Activated CD4-positive, alpha-beta T cell treated with anti-CD3 and anti-CD28 coated beads, Interleukin-2, amount 50 U/mL, for 16 hours (primary cell): ENCODE measurements around the gene MRPS27.

Source experiments
- DNase-seq: peaks from one replicate; pipeline ENCODE4 v3.0.0-alpha.2; 2020

Gene MRPS27

GRCh38 chr5:72319976-72320752 lies at the start of gene MRPS27, which contains the start of gene PTCD2:
TSS of gene MRPS27 (minus strand) at chr5:72320240. CDS start at chr5:72320221, 19 bp downstream.
TSS of gene PTCD2 (plus strand) at chr5:72320373. CDS start at chr5:72320383, 10 bp downstream.
- DNase-seq: peak; percentile 98

GRCh38 chr5:72369711-72370110 lies 49.7 kb upstream of the MRPS27 start:
- DNase-seq: no peak

- no peak for DNase-seq
Measured at GRCh38 chr5:72369301-72369700, 49.3 kb upstream of the MRPS27 start.

GRCh38 chr5:72368271-72368670 lies 48.2 kb upstream of the MRPS27 start:
- no peak for DNase-seq

- peak; percentile 40 for DNase-seq
Measured at GRCh38 chr5:72366324-72366976, 46.4 kb upstream of the MRPS27 start.

- DNase-seq: no peak
Measured at GRCh38 chr5:72364951-72365350, 44.9 kb upstream of the MRPS27 start.

GRCh38 chr5:72364171-72364570 lies 44.1 kb upstream of the MRPS27 start:
- DNase-seq: no peak

- DNase-seq: no peak
Measured at GRCh38 chr5:72363166-72363802, 43.2 kb upstream of the MRPS27 start.

- no peak for DNase-seq
Measured at GRCh38 chr5:72359886-72360285, 39.8 kb upstream of the MRPS27 start.

- no peak for DNase-seq
Measured at GRCh38 chr5:72358925-72359324, 38.9 kb upstream of the MRPS27 start.

GRCh38 chr5:72356361-72356760 lies 36.3 kb upstream of the MRPS27 start:
- DNase-seq: no peak

- DNase-seq: no peak
Measured at GRCh38 chr5:72355706-72356299, 35.8 kb upstream of the MRPS27 start.

GRCh38 chr5:72353046-72353445 lies 33.0 kb upstream of the MRPS27 start:
- no peak for DNase-seq

GRCh38 chr5:72352616-72353015 lies 32.6 kb upstream of the MRPS27 start:
- DNase-seq: no peak

GRCh38 chr5:72351376-72351775 lies 31.3 kb upstream of the MRPS27 start:
- no peak for DNase-seq

- peak; percentile 69 for DNase-seq
Measured at GRCh38 chr5:72347801-72348308, 27.8 kb upstream of the MRPS27 start.

- no peak for DNase-seq
Measured at GRCh38 chr5:72346398-72346797, 26.4 kb upstream of the MRPS27 start.

- no peak for DNase-seq
Measured at GRCh38 chr5:72338689-72339209, 18.7 kb upstream of the MRPS27 start.

GRCh38 chr5:72337159-72337558 lies 17.1 kb upstream of the MRPS27 start:
- DNase-seq: no peak

- DNase-seq: no peak
Measured at GRCh38 chr5:72330712-72331111, 10.7 kb upstream of the MRPS27 start.

- DNase-seq: no peak
Measured at GRCh38 chr5:72328172-72328571, 8.1 kb upstream of the MRPS27 start.

- no peak for DNase-seq
Measured at GRCh38 chr5:72326306-72326649, 6.2 kb upstream of the MRPS27 start.
